ENCODE results near the gene TSPAN32.

The TSPAN32 gene

GRCh38 chr11:2294926-2295290 lies 6.9 kb upstream of the TSPAN32 start:
- ChIA-PET POLR2A (no interaction called here), CTCF (no interaction called here)
- TF ChIP-seq FOXA1 (IDR thresholded peaks at IDR 0.05), result no peak
- TF ChIP-seq ZNF384 (IDR thresholded peaks at IDR 0.05), result no peak
- no peak for TF ChIP-seq FOXK2 (IDR thresholded peaks at IDR 0.05)
- TF ChIP-seq FOXM1 (IDR thresholded peaks at IDR 0.05; ENCODE audit: borderline replicate concordance), result no peak
- no peak for TF ChIP-seq PKNOX1 (IDR thresholded peaks at IDR 0.05)
- no peak for TF ChIP-seq ARNT (IDR thresholded peaks at IDR 0.05)
- TF ChIP-seq ELF4 (IDR thresholded peaks at IDR 0.05), result no peak
- TF ChIP-seq HDGF (IDR thresholded peaks at IDR 0.05; ENCODE audit: borderline replicate concordance), result no peak
- TF ChIP-seq L3MBTL2 (conservative IDR thresholded peaks at IDR 0.05), result no peak
- no peak for TF ChIP-seq SUZ12 (IDR thresholded peaks at IDR 0.05)
- no peak for TF ChIP-seq CTBP1 (IDR thresholded peaks at IDR 0.05; ENCODE audit: borderline replicate concordance)
- no peak for TF ChIP-seq LEF1 (IDR thresholded peaks at IDR 0.05; ENCODE audit: borderline replicate concordance)
- TF ChIP-seq NFRKB (IDR thresholded peaks at IDR 0.05), result no peak
- TF ChIP-seq TARDBP (IDR thresholded peaks at IDR 0.05), result no peak
- no peak for TF ChIP-seq BHLHE40 (IDR thresholded peaks at IDR 0.05; ENCODE audit: borderline replicate concordance)
- no peak for TF ChIP-seq SP1 (IDR thresholded peaks at IDR 0.05)
- no peak for DNase-seq (ENCODE audit: extremely low spot score)

DNA sequence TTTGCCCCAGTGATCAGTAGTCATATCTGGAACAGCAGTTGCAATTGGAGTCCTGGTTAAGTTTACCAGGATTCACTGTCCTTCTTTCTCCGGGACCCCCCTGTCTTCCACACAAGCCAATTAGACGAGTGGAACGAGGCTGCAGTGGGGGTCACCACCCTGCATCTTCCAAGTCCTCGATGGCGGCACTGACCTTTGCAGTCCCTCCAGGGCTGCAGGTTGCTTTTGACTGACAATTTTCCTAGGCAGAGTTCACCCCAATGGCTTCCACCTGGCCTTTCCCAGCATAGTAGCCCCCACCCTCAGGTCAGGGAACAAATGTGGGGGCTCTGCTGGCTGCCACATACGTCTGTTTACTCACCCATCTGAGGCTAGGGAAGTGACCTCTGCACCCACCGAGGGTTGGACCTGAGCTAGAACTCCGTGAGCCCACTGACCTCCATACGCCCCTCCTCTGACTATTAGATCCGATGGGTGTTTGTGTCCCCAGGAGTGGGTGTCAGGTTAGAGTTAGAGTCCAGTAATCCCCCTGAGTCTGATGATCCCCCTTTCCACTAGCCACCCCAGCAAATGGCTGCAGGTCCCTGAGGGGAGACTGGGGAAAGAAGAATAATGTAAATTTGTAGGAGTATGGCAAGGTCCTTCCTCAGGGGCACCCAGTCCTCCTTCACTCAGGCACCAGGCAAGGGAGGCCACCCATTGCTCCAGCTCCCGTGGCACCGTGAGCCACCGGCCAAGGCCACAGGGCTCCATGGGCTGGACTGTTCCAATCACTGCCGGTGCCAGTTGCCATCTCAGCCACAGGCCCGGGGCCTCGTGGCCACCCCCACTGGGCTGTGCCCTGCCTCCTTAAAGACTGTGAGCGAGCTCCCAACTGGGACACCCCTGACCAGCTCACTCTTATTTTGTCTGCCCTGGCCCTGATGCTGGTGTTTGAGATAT lies 5.6 kb upstream of the TSPAN32 start:
- TF ChIP-seq SUZ12 (IDR thresholded peaks at IDR 0.05) (no peak), NFRKB (IDR thresholded peaks at IDR 0.05) (no peak), HDGF (IDR thresholded peaks at IDR 0.05; ENCODE audit: borderline replicate concordance) (no peak), LEF1 (IDR thresholded peaks at IDR 0.05; ENCODE audit: borderline replicate concordance) (no peak), SP1 (IDR thresholded peaks at IDR 0.05) (no peak), TARDBP (IDR thresholded peaks at IDR 0.05) (no peak), ARNT (IDR thresholded peaks at IDR 0.05) (no peak), BHLHE40 (IDR thresholded peaks at IDR 0.05; ENCODE audit: borderline replicate concordance) (no peak), CTBP1 (IDR thresholded peaks at IDR 0.05; ENCODE audit: borderline replicate concordance) (no peak), ZNF384 (IDR thresholded peaks at IDR 0.05) (no peak), FOXA1 (IDR thresholded peaks at IDR 0.05) (no peak)
- POLR2A ChIA-PET, result no interaction called here
- CTCF ChIA-PET, result no interaction called here
- no peak for DNase-seq (ENCODE audit: extremely low spot score)

GRCh38 chr11:2296913-2297622 lies 4.7 kb upstream of the TSPAN32 start:
- ChIA-PET POLR2A (no interaction called here), CTCF (no interaction called here)
- TF ChIP-seq ELF4 (IDR thresholded peaks at IDR 0.05) (no peak), FOXK2 (IDR thresholded peaks at IDR 0.05) (no peak), LEF1 (IDR thresholded peaks at IDR 0.05; ENCODE audit: borderline replicate concordance) (no peak), TARDBP (IDR thresholded peaks at IDR 0.05) (no peak), FOXM1 (IDR thresholded peaks at IDR 0.05; ENCODE audit: borderline replicate concordance) (no peak)
- DNase-seq (ENCODE audit: extremely low spot score), result no peak

GRCh38 chr11:2297623-2298030 lies 4.2 kb upstream of the TSPAN32 start:
- ChIA-PET POLR2A (no interaction called here), CTCF (no interaction called here)
- DNase-seq (ENCODE audit: extremely low spot score), result no peak
- TF ChIP-seq ZNF384 (IDR thresholded peaks at IDR 0.05) (no peak), SP1 (IDR thresholded peaks at IDR 0.05) (no peak), HDGF (IDR thresholded peaks at IDR 0.05; ENCODE audit: borderline replicate concordance) (no peak), FOXK2 (IDR thresholded peaks at IDR 0.05) (no peak), ELF4 (IDR thresholded peaks at IDR 0.05) (no peak), PKNOX1 (IDR thresholded peaks at IDR 0.05) (no peak), BHLHE40 (IDR thresholded peaks at IDR 0.05; ENCODE audit: borderline replicate concordance) (no peak), NFRKB (IDR thresholded peaks at IDR 0.05) (no peak), CTBP1 (IDR thresholded peaks at IDR 0.05; ENCODE audit: borderline replicate concordance) (no peak), FOXA1 (IDR thresholded peaks at IDR 0.05) (no peak), ARNT (IDR thresholded peaks at IDR 0.05) (no peak), TARDBP (IDR thresholded peaks at IDR 0.05) (no peak), SUZ12 (IDR thresholded peaks at IDR 0.05) (no peak), L3MBTL2 (conservative IDR thresholded peaks at IDR 0.05) (no peak), LEF1 (IDR thresholded peaks at IDR 0.05; ENCODE audit: borderline replicate concordance) (no peak), FOXM1 (IDR thresholded peaks at IDR 0.05; ENCODE audit: borderline replicate concordance) (no peak)

DNA sequence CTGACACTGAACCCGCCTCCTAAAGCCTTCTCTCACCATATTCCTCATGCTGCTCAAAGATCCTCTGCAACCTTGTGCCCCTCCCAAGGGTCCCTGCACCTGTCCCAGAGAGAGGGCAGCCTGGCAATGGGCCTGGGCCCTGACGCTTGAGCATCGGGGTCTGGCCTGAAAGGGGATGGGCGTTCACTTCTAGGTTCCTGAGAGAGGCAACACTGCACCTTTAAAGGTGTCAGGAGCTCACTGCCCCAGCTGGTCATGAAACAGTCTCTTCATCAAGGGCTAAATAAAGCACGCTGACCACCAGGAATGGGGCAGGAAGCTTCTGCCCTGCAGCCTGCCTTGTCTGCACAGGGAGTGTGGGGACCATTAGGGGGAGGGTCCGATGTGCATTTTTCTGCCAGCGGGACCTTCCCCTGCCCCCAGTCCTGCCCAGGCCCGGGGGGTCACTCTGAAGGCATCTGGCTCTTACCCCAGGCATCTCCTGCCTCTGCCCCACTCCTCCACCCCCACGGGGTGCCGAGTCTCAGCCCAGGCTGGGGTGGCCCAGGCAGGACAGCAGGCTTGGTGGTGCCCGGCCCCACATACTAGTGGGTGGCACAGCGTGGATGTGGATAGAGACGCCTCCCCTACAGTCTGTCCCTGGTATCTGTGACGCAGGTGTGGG lies 3.5 kb upstream of the TSPAN32 start:
- ChIA-PET POLR2A (no interaction called here), CTCF (interaction anchor here (1.4 to 1.8 kb wide), 2 partner anchors 99 to 135 kb away, joined by 6 to 7 read pairs; no protein-coding TSS in a partner anchor)
- TF ChIP-seq HDGF (IDR thresholded peaks at IDR 0.05; ENCODE audit: borderline replicate concordance), result no peak
- no peak for TF ChIP-seq SP1 (IDR thresholded peaks at IDR 0.05)
- TF ChIP-seq BHLHE40 (IDR thresholded peaks at IDR 0.05; ENCODE audit: borderline replicate concordance), result no peak
- TF ChIP-seq NFRKB (IDR thresholded peaks at IDR 0.05), result no peak
- no peak for TF ChIP-seq FOXK2 (IDR thresholded peaks at IDR 0.05)
- no peak for TF ChIP-seq FOXM1 (IDR thresholded peaks at IDR 0.05; ENCODE audit: borderline replicate concordance)
- no peak for TF ChIP-seq FOXA1 (IDR thresholded peaks at IDR 0.05)
- TF ChIP-seq PKNOX1 (IDR thresholded peaks at IDR 0.05), result no peak
- TF ChIP-seq LEF1 (IDR thresholded peaks at IDR 0.05; ENCODE audit: borderline replicate concordance), result no peak
- TF ChIP-seq ZNF384 (IDR thresholded peaks at IDR 0.05), result no peak
- no peak for TF ChIP-seq ARNT (IDR thresholded peaks at IDR 0.05)
- no peak for TF ChIP-seq SUZ12 (IDR thresholded peaks at IDR 0.05)
- no peak for TF ChIP-seq CTBP1 (IDR thresholded peaks at IDR 0.05; ENCODE audit: borderline replicate concordance)
- no peak for TF ChIP-seq ELF4 (IDR thresholded peaks at IDR 0.05)
- TF ChIP-seq TARDBP (IDR thresholded peaks at IDR 0.05), result no peak
- no peak for TF ChIP-seq L3MBTL2 (conservative IDR thresholded peaks at IDR 0.05)
- no peak for DNase-seq (ENCODE audit: extremely low spot score)
